ENCODE data around the gene DACH2. TPM values are rescaled to one million over a fixed set of nuclear protein-coding genes. Genes with fewer than 3 reads are reported as not detected.

DACH2 gene
- total and polyA plus RNA-seq, 9 of the 15 experiments (the other 6 are each of a cell fraction or from before 2014, with no cell fraction given), result not detected

DNA sequence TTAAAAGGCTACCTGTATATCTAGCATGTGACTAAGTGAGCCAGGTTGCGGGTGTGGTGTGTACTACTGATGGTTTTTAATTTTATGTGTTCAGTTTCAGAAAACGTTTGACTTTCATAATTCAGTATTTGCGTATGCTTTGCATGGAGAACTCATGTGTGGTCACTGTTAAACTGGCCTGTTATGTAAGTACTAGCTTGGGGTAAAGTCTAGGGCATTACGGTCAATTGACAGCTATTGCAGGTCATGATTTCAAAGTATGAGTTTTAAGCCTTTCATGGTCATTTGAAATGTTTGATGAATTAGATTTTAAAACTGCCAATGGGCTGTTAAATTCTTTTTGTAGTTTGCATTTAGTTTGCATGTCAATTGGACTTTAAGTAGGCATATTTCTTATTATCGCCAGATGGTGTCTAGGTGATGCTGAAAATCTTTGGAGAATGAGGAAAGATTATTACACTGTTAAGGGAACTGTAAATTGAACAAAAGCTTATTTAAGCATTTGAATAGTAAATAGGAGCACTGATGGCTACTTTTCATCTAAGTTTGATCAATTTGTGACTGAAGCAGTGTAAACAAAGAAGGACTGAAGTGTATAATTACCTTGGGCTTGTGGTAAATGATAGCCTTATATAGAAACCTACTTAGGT, 563.4 kb downstream of the DACH2 start:
- Histone ChIP-seq H3K4me2 (ENCODE audit: insufficient read depth, low read length) (no peak overlapping the region), H3K27ac (ENCODE audit: extremely low read depth, low read depth, low read length) (no peak overlapping the region), H3K9me3 (replicated peaks; ENCODE audit: control insufficient read depth, insufficient read depth, low read depth, low read length) (no peaks in the 10 kb centered on the region), H3K27me3 (ENCODE audit: control insufficient read depth in 2 of 2, insufficient read depth in 2 of 2, low read length in 2 of 2) (no peaks in the 10 kb centered on the region), H3K9me1 (ENCODE audit: control insufficient read depth, insufficient read depth, low read length) (no peaks in the 10 kb centered on the region), H4K20me1 (replicated peaks; ENCODE audit: control insufficient read depth, insufficient read depth, low read length) (no peaks in the 10 kb centered on the region), H3K36me3 (ENCODE audit: control insufficient read depth, insufficient read depth, low read length) (no peaks in the 10 kb centered on the region), H2AFZ (ENCODE audit: low read depth, low read length) (no peak overlapping the region), H3K4me1 (replicated peaks in 1 of 2; ENCODE audit: control insufficient read depth in 2 of 2, insufficient read depth in 2 of 2, low read length in 2 of 2) (no peaks in the 10 kb centered on the region), H3K9ac (ENCODE audit: insufficient read depth in 1 of 2, low read depth in 2 of 2, low read length in 2 of 2) (no peak overlapping the region), H3K79me2 (ENCODE audit: control insufficient read depth, insufficient read depth, low read length) (no peaks in the 10 kb centered on the region), H3K4me3 (no peak overlapping the region)
- TF ChIP-seq PML (IDR thresholded peaks at IDR 0.05; ENCODE audit: low read length) (no peak), USF2 (CRISPR knock-in tag; IDR thresholded peaks at IDR 0.05) (no peak), NR2C2 (CRISPR knock-in tag; IDR thresholded peaks at IDR 0.05) (no peak), NR2C2 (tag; IDR thresholded peaks at IDR 0.05) (no peak), HDAC8 (tag; IDR thresholded peaks at IDR 0.05) (no peak), ZNF263 (CRISPR knock-in tag; IDR thresholded peaks at IDR 0.05; ENCODE audit: borderline replicate concordance) (no peak), CHAMP1 (IDR thresholded peaks at IDR 0.05) (no peak), MXD1 (CRISPR knock-in tag; IDR thresholded peaks at IDR 0.05; ENCODE audit: borderline replicate concordance, poor library complexity, severe bottlenecking) (no peak)
- intact Hi-C loops (cut with micrococcal nuclease), result no loop called here
- CTCF ChIA-PET (ENCODE audit: low intra/inter-chr PET ratio), result no interaction called here
- FAIRE-seq, result no peak
- ATAC-seq, result no peak
- in situ Hi-C loops (cut with MboI), result no loop called here
- POLR2A ChIA-PET, result no interaction called here
- WGBS (ENCODE audit: insufficient coverage, low coverage, missing lambda C conversion rate), result 3% methylated on average over 5 of the region's 5 CpGs
- BruUV-seq (replicated peaks), result no TSS peak
- no peak for DNase-seq (ENCODE audit: extremely low read depth in 1 of 4, low spot score in 3 of 4)

Data from K562 (cell line).